Hematopoietic multipotent progenitor cell (in vitro differentiated cells): Measurements from ENCODE around the gene FOXA2. TPM values are rescaled to one million over a fixed set of nuclear protein-coding genes. Genes with fewer than 3 reads are reported as not detected.
"Not testable (repeated sequence)": the region's sequence is repeated elsewhere in the genome, so short reads cannot be mapped to it uniquely, and the experiment has no call there.

ENCODE experiments used
- DNase-seq, 3 donors: peaks; one replicate each; pipeline ENCODE4 v3.0.0-alpha.2; 2011 to 2015; ENCODE audit warnings: low read depth in 2 of 3, low spot score in 2 of 3
- total RNA-seq: library from RNA; depleted of rRNA; stranded (reverse); fragments of >200 nt; gene quantifications from one replicate; pipeline ENCODE4 v1.2.3, GENCODE V29; 2012

The FOXA2 gene
- total RNA-seq = not detected

DNA sequence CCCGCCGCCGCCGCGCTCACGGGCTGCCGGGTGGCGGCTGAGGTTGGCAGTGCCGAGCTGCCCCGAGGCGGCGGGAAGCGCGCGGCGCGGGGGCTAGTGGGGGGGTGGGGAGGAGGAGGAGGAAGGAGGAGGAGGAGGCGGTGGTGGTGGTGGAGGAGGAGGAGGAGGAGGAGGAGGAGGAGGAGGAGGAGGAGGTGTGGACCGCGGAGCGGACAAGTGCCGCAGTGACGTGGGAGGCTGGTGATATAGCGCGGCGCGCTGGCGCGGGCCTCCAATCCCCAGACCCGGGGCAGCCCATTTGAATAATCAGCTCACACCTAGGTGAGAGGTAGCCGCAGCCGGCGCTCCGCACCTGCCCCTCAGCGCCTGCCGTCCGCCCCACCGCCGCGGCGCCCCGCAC, at the start of gene FOXA2:
Gene FOXA2 (minus strand): TSS at position 51 of the 400 bp plus-strand sequence. CDS start 294 bp downstream, outside the sequence.
- DNase-seq = no peak

DNA sequence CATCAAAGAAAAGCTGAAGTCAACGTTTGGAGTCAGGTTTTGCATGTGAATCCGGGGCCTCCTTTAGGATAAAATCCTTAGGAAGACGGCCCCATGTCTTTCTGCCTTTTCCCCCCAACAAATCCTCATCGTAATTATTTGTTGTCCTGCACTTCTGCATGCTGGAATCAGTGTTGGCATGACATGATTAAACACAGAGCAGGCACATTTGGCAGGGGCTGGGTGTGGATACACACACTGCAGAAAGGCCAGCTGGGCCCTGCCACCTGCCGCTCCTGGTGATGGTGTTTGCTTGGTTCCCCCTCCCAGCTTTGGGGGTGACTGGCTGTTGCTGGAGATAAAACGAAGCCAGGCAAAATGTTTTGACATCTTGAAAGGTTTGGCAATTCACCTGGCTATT, 46.3 kb upstream of the FOXA2 start:
- no peak for DNase-seq

DNA sequence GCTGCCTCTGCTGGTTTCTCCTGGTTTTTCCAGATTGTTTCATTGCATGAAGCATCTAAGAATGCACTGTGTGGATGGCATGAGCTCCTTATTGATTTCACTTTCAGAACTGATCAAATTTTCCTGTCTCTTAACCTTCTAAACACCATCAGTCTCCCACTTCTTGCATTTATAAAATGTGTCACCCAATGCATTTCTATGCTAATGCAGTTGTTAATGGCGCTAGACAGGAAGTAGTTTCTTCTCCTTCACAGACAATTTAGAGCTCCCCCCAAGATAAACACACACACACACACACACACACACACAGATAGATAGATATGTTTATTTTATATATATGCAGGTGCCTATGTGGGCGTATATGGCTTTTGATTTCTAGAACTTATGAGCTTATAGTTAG, 45.6 kb upstream of the FOXA2 start:
- no peak for DNase-seq

DNA sequence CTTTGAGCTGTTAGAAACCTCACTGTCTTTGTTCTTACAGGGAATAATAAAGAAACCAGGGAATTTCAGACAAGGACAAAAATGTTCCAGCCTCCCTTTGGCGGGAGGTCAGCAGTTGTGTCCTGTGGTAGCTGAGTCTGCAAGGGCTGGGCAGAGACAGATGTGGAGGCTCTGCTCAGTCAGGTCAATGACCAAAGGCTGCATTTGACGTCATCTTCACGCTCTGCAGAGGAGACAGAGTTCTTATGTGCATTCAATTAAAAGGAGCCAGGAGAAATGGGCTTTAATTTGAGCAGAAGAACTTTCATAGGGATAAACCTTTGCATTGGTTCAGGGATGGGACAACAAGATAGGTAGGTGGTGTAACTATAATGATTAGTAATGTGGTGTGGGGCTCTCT, 45.1 kb upstream of the FOXA2 start:
- no peak for DNase-seq

DNA sequence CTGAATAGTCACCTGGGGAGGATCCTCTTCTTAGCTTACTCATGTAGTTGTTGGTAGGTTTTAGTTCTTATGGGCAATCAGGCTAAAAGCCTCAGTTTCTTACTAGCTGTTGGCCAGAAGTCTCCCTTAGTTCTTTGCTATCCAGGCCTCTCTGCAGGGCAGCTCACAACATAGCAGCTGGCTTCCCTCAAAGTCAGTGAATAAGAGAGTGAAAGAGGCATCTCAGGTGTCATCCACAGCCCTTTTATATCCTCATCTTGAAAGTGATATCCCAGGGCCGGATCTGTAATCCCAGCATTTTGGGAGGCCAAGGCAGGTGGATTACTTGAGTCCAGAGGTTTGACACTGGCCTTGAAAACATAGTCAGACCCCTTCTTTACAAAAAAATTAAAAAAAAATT, 42.1 kb upstream of the FOXA2 start:
- no peak for DNase-seq

DNA sequence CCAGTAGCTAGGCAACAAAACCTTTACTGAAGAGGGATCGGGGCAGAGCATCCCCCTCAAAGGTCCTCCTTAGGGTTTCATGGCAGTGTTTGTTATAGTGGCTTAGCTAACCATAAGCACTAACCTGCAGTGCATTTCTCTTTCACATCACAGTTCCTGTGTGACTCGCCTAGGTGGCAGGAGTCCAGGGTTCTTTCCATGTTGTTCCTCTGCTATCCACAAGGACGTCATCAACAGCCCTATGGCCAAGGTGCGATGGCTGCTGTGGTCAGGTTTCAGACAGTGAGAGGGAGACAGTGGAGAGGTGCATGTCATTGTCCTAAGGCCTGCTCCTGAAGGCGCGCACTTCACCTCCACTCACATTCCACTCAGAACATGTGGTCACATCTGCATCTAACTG, 38.8 kb upstream of the FOXA2 start:
- DNase-seq = no peak

DNA sequence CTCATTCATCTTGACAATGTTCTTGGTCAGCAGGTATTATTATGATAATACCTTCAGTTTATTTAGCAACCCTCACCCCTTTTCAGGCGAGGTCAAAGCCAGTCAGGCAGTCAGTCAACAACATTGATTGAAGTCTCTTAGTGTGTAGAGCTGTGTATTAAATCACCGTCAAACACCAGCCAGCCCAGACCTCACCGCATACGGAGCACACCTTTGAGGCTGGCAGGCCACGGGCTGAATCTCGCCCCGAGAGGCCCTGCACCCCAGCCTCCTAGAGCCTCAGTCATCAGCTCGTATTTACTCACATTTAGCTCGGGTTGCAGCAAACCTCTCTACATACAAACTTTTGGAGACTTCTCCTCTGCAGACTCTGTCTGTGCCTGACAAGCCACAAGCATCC, 36.0 kb upstream of the FOXA2 start:
- no peak for DNase-seq

DNA sequence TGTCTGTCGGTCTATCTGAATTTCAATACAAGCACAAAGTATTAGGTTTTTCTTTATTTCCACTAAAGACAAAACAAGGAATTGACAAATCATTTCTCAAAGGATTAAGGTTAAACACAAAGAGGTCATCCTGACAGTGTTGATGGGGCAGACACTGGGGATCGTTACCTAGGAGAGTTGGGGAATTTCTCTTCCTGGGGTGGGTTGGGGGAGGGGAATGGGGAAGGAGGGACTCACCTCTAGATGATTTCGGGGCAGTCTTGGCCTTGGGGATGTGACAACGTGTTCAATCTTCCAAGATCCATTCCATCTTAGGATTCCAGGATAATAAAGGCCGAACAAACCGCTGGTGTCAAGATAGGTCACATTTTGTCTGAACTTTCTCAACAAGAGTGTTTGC, 35.4 kb upstream of the FOXA2 start:
- no peak for DNase-seq

DNA sequence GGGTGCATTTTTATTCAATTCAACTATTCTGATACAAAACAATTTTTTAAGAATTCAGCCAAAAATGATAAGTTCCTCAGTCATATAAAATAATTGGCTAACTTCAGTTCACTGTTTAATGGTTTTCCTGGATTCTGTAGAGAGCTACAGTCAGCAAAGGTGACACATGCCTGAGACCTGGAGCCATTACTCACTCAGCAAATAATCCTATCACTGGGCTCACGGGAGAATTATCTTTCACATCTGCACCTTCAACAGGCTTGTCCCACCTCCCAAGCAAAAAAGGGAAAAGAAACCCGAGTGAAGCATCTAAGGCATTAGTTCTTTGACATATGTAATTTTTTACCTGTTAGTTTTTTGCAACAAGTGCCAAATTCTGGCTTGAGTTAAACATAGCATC, 34.9 kb upstream of the FOXA2 start:
- DNase-seq = no peak

DNA sequence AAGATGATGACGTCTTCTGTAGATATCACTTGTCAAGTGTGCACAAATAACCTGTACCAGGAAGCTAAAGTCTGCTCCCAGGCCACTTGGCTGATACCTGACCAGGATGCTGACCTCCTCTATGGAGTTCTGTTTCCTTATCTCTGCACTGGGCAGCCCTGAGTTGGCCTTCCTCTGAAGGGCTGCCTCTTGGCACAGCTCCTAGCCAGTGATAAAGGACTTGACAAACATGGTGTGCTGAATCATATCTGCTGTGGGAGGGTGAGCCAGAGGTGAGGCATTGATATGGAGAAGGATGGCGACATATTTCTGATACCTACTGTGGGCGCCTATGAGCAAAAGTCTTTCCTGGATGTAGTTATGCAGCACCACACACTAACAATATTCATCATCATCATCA, 32.8 kb upstream of the FOXA2 start:
- no peak for DNase-seq

DNA sequence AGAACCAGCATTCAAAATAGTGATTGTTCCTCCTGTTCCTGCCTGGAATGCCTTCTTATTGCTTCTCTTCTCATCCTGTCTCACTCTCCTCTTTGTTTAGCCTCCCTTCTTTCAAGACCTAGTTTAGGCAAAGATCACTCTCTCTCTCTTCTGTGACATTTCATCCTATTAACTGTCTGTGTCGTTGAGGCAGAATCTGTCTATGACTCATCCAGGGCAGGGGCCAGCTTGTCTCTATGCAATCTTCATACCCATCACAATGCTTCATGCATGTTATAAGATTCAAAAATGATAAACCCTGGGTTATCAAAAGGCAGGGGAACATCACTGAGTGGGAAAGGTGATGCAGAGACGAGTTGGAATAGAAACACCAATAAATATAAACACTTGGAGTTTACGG, 32.2 kb upstream of the FOXA2 start:
- no peak for DNase-seq

DNA sequence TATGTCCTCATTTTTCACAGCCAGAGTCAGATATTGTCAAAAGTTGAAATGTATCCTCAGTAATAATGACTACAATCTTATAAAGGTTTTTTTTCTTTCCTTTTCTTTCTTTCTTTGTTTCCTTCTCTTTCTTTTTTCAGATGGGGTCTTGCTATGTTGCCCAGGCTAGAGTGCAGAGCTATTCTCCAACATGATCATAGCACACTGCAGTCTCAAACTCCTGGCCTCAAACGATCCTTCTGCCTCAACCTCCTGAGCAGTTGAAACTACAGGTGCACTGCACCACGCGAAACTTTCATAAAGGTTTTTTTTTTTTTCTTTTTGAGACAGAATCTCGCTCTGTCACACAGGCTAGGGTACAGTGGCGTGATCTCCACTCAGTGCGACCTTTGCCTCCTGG, 31.1 kb upstream of the FOXA2 start:
- no peak for DNase-seq

DNA sequence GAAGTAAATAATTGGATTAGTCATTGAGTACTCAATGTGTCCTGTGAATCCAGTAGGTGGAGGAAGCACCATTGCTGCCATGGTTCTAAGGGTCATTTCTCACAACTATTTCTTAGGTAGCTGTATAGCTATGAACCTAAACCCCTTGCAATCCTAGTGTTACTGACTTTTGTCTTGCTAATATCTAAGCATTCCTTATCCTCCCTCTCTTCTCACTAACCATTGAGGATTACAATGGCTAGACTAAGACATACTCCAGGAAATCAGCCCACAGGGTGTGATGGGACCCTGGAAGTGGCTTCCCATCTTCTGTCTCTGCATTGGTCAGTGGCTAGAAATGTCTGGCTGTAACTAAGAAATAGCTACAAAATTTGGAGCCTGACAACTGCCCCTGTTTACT, 27.3 kb upstream of the FOXA2 start:
- no peak for DNase-seq

DNA sequence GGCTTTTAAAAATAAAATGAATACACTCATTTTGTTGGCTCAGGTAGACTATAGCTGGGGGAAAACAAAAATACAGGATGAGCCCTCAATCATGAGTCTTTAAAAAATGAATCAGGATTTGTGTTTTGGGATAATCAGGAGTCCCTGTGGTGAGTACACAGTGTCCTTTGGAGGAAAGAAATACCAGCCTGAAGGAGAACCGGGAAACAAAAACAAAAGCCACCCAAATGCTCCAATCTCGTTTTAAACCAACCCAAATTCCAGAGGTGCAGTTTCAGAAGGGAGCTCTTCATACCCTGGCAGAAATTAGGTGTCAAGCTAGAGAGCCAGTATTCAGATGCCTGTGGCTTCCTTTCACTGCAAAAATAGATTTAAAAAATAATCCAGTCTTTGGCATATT, 23.3 kb upstream of the FOXA2 start:
- no peak for DNase-seq

DNA sequence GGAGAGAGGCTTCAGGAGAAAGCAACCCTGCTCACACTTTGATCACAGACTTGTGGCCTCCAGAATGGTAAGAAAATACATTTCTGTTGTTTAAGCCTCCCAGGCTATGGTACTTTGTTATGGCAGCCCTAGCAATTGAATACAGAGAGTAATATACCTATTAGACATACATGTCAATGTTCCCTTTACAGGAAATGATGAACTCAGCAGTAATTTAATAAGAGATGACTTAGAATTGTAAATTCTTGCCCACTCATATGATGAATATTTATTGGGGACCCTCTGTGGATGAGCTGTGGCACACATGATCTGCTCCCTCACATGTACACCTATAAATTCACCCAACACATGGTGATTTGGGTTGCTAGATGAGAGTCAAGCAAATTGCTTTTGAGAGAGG, 20.4 kb upstream of the FOXA2 start:
- DNase-seq = no peak

DNA sequence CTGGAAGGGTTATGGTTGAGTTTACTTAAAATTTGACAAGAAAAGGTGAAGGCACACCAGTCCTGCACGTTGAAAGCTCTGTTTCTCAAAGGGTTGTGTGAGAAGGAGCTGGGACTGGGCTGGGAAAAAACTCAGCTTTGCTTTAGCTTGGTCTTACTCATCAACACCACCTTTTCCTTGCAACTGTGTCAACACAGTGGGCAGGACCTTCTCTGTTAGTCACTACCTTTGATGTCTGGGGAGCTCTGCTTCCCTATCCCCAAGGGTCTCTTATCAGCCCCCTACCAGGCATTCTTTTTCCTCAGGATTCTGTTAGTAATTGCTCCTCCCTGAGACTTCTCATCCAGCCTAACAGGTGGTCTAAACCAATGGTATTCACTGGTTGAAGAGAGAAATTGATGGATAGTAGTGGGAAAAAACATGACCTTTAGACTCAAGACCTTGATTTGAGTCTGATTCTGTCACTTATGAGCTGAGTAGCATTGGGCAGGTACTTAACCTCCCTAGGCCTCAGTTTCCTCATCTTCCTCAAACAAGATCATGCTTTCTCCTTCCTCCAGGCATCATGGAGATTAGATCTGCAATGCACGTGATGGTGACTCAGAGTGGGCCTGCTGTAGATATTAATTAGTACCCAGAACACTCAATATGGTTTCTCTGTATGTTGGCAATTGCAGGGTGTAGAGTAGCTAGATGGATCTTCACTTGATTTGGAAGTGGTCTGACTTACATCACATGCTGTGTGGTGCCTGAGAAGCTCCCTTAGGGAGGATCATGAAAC, 17.2 kb upstream of the FOXA2 start:
- DNase-seq = no peak

DNA sequence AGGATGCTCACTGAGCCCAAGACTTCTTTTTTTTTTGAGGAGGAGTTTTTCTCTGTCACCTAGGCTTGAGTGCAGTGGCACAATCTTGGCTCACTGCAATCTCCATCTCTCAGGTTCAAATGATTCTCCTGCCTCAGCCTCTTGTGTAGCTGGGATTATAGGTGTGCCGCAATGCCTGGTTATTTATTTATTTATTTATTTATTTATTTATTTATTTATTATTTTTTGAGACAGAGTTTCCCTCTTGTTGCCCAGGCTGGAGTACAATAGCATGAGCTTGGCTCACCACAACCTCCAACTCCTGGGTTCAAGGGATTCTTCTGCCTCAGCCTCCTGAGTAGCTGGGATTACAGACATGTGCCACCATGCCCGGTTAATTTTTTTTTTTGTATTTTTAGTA, 14.9 kb upstream of the FOXA2 start:
- not testable (repeated sequence) for DNase-seq

DNA sequence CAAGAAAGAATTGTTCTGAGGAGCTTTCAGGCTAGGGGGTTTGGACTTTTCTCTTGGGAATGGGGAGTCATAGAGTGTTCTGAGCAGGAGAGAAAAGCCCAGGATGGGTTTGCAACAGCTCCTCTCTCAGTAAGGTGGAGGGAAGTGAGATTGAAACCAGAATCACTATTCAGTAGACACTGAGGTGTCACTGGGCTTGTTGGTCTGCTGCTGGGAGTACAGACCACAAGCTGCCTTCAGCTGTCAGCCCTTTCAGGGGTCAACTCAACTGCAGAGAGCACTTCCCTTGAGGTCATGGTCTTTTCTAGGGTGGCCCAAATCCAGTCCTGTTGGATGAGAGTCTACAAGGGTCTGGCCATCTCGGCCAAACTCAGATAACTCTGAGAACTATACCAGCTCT, 12.9 kb upstream of the FOXA2 start:
- no peak for DNase-seq

DNA sequence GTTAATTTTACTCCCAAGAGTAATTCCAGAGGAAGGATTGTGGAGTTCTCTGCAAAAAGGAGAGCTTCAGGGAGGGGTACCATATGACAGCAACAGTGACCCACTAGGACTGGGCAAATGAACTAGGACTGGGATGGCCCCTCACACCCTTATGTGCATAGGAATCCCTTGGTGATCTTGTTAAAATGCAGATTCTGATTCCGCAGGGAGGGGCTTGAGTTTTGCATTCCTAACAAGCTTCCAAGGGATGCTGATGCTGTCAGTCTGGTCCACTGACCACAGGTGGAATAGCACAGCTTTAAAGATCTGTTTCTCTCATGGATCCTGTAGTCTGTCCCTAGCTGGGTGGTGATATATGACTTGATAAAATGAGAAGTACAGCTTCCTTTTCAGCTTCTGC, 6.3 kb upstream of the FOXA2 start:
- no peak for DNase-seq

DNA sequence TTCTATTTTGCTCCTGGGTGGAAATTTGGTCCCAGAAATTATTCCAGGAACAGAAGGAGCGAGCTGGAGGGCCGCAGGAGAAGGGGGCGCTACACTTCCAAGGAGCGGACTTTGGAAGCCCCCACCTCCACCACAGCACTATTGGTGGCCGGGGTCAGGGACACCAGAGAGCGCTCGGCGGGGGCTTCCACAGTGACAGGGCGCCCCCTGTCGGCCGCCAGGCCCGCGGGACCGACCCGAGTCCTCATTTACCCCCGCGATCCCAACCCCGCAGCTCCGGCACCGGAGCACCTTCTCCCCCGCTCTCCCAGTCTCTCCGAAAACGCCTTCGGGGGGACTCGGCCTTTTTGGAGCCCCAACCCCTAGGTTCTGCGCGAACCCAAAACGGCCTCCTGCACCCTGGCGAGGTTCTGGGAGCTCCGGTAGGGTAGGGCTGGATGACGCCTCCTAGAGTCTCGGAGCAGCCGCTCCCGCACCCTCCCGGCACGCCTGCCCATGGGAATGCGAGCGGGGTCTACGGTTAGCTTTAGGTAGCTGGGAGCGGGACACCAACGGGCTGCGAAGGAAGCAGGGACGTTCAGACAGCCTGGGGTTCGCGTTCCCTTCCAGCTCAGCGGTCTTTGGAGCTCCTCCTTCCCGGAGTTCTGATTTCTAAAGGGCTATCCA, 2.4 kb upstream of the FOXA2 start:
- DNase-seq = no peak

DNA sequence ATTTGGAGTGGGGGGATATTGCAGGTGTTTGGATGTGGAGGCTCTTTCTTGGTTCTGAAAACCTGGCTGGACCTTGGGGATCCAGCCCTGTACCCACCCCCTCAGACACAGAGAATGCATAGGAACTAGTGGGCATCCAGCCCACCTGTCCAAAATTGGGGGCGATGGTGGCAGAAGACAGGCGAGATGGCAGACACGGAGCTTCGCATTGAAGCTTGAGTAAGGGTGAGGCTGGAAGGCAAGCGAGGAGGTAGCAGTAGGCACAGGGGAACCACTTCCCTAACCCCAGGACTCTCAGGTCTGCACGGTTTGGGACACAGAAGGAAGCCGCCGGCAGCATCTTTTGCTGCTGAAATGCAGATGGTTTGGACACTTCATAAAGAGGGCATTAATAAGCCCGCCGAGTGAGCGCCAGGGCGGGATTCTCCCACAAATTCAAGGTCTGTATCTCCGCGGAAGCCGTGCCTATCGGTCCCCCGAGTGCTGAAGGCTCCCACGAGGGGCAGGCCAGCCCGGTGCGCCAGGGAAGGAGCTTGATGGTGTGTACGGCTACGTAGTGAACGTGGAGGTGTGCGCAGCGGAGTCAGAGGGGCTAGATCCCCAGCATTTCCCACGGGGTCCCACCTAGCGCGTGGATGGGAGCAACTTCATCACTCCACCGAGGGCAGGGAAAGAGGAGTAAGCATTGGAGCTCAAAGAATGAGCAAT, 1.6 kb upstream of the FOXA2 start:
- DNase-seq = no peak
